Spleen (tissue), 11 donors: Measurements from ENCODE around the gene PIP5KL1. TPM values are rescaled to one million over a fixed set of nuclear protein-coding genes. Genes with fewer than 3 reads are reported as not detected.

Source experiments
- DNase-seq: peaks from one replicate; pipeline ENCODE4 v3.0.0-alpha.2; 2020
- H3K27ac ChIP-seq, 8 donors: fragments of 200-600 bp; sonication (generic) in 7 of 8; 1 replicate in 4 of 8; 2 replicates in 4 of 8; pipeline versions ENCODE4 v1.5.0 to v1.8.0; 2016 to 2021; ENCODE audit warnings: inconsistent platforms in 4 of 8, mild to moderate bottlenecking in 4 of 8, moderate library complexity in 1 of 8
- H3K27me3 ChIP-seq, 7 donors: fragments of 200-600 bp; sonication (generic) in 6 of 7; replicated peaks in 1 of 7; 1 replicate in 4 of 7; 2 replicates in 3 of 7; pipeline versions ENCODE4 v1.5.0 to v1.8.0; 2016 to 2021; ENCODE audit warnings: inconsistent platforms in 3 of 7, mild to moderate bottlenecking in 1 of 7
- H3K36me3 ChIP-seq, 6 donors: fragments of 200-600 bp; sonication (generic) in 5 of 6; 1 replicate in 4 of 6; 2 replicates in 2 of 6; pipeline versions ENCODE4 v1.5.0 to v1.8.0; 2016 to 2021; ENCODE audit warnings: inconsistent platforms in 2 of 6
- H3K4me1 ChIP-seq, 6 donors: fragments of 200-600 bp; sonication (generic) in 5 of 6; 1 replicate in 3 of 6; 2 replicates in 3 of 6; pipeline versions ENCODE4 v1.5.0 to v1.8.0; 2016 to 2021; ENCODE audit warnings: inconsistent platforms in 3 of 6
- H3K4me3 ChIP-seq, 8 donors: fragments of 200-600 bp; sonication (generic) in 7 of 8; 1 replicate in 4 of 8; 2 replicates in 4 of 8; pipeline versions ENCODE4 v1.5.0 to v1.8.0; 2016 to 2021; ENCODE audit warnings: inconsistent platforms in 4 of 8, mild to moderate bottlenecking in 4 of 8, moderate library complexity in 2 of 8
- H3K9me3 ChIP-seq, 8 donors: fragments of 200-600 bp; sonication (generic) in 7 of 8; 1 replicate in 4 of 8; 2 replicates in 4 of 8; pipeline versions ENCODE4 v1.5.0 to v1.8.0; 2016 to 2021; ENCODE audit warnings: inconsistent platforms in 4 of 8
- CTCF ChIP-seq, 11 experiments: fragments of 200-600 bp in 7 of 11; fragments of 450-650 bp in 4 of 11; sonication (generic) in 4 of 11; IDR thresholded peaks in 8 of 11; conservative IDR thresholded peaks in 3 of 11; 1 replicate in 7 of 11; 2 replicates in 4 of 11; pipeline versions ENCODE4 v1.4.0 to v1.8.0; 2016 to 2021; ENCODE audit warnings: antibody characterized with exemption in 11 of 11, inconsistent platforms in 4 of 11, mild to moderate bottlenecking in 1 of 11
- POLR2A ChIP-seq, 3 donors: fragments of 450-650 bp; IDR thresholded peaks; one replicate each; pipeline ENCODE4 v1.5.1; 2017; ENCODE audit warnings: antibody characterized with exemption in 3 of 3, mild to moderate bottlenecking in 1 of 3
- POLR2AphosphoS5 ChIP-seq, 3 donors: sonication (generic); formaldehyde crosslinking; IDR thresholded peaks; one replicate each; pipeline ENCODE4 v1.5.1; 2017; ENCODE audit warnings: antibody characterized with exemption in 3 of 3
- WGBS, 5 donors: extraction: QIAGEN DNeasy Blood & Tissue Kit in 3 of 5; methylation state at CpG; one replicate each; pipeline versions ENCODE4 v1.1.5 to v1.1.7; 2013 to 2018; 5-methylcytosine and 5-hydroxymethylcytosine counted together
- intact Hi-C: fragments of 100-400 bp; cut with DNase I; formaldehyde crosslinking; loops from one replicate; pipeline ENCODE4 v1.15.0; 2023; ENCODE audit warnings: low total_unique reads
- polyA plus RNA-seq, 3 donors: library from polyadenylated mRNA; stranded (reverse); fragments of 200-250 nt; gene quantifications; one replicate each; pipeline ENCODE4 v1.2.1, GENCODE V29; 2013
- total RNA-seq, 7 donors: library from RNA; depleted of rRNA in 3 of 7; stranded (reverse); fragments of >200 nt in 3 of 7; fragmentation: NEBNext Ultra II Directional in 4 of 7; extraction: Animal tissue kit (Norgen Biotek cat#: 25700) in 4 of 7; gene quantifications; one replicate each; pipeline versions ENCODE4 v1.1.0 to v1.2.1, GENCODE V29; 2016 to 2021
- donor health status: healthy with polysubstance abuse.
- donor health status: DM: no; HTN: no; CAD: no; lungs with moderate emphysema.
- donor health status: DM: no; HTN: no; CAD: no.
- donor health status: Bipolar disorder and iron deficiency.
- donor health status: healthy.
- donor health status: DM: no; HTN: no; CAD: no.
- donor health status: DM: yes; HTN: yes; CAD: no.

The PIP5KL1 gene
- total and polyA plus RNA-seq, 10 donors, result 0.13 to 3.6 (median 0.68) TPM; not detected in 2

- H3K4me1 ChIP-seq, result peaks cover 19 to 99% (median 57%) of the 10 kb centered on the region in 6 donors
- H3K27me3 ChIP-seq, result no peaks in the 10 kb centered on the region
- TF ChIP-seq POLR2A (IDR thresholded peaks at IDR 0.05) (no peak), POLR2AphosphoS5 (IDR thresholded peaks at IDR 0.05) (no peak), CTCF (IDR thresholded peaks at IDR 0.05 in 8 of 11, conservative IDR thresholded peaks at IDR 0.05 in 3 of 11) (no peak)
- no peak overlapping the region for H3K4me3 ChIP-seq
- 86 to 90% (median 89%) methylated on average over 17 of the region's 17 CpGs for WGBS, 5 donors
- no peaks in the 10 kb centered on the region for H3K9me3 ChIP-seq
- intact Hi-C loops, result no loop called here
- no peak for DNase-seq
- peaks cover 0 to 42% (median 0%) of the 10 kb centered on the region in 6 donors for H3K36me3 ChIP-seq
- peak overlapping the region in 3 of 8 donors; percentile 3 to 49 (median 21) for H3K27ac ChIP-seq
Observed at GRCh38 chr9:127953768-127954505, 23.4 kb upstream of the PIP5KL1 start.

GRCh38 chr9:127953154-127953553 lies 22.6 kb upstream of the PIP5KL1 start:
- TF ChIP-seq POLR2A (IDR thresholded peaks at IDR 0.05) (no peak), CTCF (IDR thresholded peaks at IDR 0.05 in 8 of 11, conservative IDR thresholded peaks at IDR 0.05 in 3 of 11) (no peak), POLR2AphosphoS5 (IDR thresholded peaks at IDR 0.05) (no peak)
- DNase-seq, result no peak
- peak overlapping the region in 1 of 8 donors; percentile 49 for H3K27ac ChIP-seq
- H3K9me3 ChIP-seq, result no peaks in the 10 kb centered on the region
- peaks cover 19 to 99% (median 54%) of the 10 kb centered on the region in 6 donors for H3K4me1 ChIP-seq
- intact Hi-C loops, result no loop called here
- peaks cover 0 to 50% (median 3%) of the 10 kb centered on the region in 6 donors for H3K36me3 ChIP-seq
- H3K4me3 ChIP-seq, result no peak overlapping the region
- H3K27me3 ChIP-seq, result no peaks in the 10 kb centered on the region
- 77 to 90% (median 86%) methylated on average over 1 of the region's 1 CpG for whole genome bisulfite sequencing, 5 donors

GRCh38 chr9:127950513-127951289 lies 20.1 kb upstream of the PIP5KL1 start:
- peaks cover 19 to 83% (median 42%) of the 10 kb centered on the region in 6 donors for H3K4me1 ChIP-seq
- no peak for DNase-seq
- H3K9me3 ChIP-seq, result no peaks in the 10 kb centered on the region
- H3K27me3 ChIP-seq, result no peaks in the 10 kb centered on the region
- WGBS, 5 donors, result 73 to 81% (median 79%) methylated on average over 21 of the region's 21 CpGs
- intact Hi-C loops, result no loop called here
- no peak overlapping the region for H3K4me3 ChIP-seq
- peak overlapping the region in 4 of 8 donors; percentile 1 to 13 (median 5) for H3K27ac ChIP-seq
- TF ChIP-seq CTCF (IDR thresholded peaks at IDR 0.05 in 8 of 11, conservative IDR thresholded peaks at IDR 0.05 in 3 of 11) (no peak), POLR2AphosphoS5 (IDR thresholded peaks at IDR 0.05) (peak in 2 of 3 donors; percentile 46 to 59)
- H3K36me3 ChIP-seq, result peaks cover 0 to 75% (median 16%) of the 10 kb centered on the region in 6 donors
